ACHN (cell line): Measurements from ENCODE around the gene NEDD4L.
A peak's percentile ranks its signal among the peaks of the same experiment; 100 is the strongest.

Experiments used
- DNase-seq: peaks from one replicate; pipeline ENCODE4 v3.0.0-alpha.2; 2015
- in situ Hi-C: cut with HindIII; loops from 2 replicates; pipeline ENCODE4 v1.10.0; 2017; ENCODE audit warnings: low sequenced_read_pairs, low pct_ligation_motif_present, low pct_unique_long_range_greater_than_20kb

NEDD4L gene

DNA sequence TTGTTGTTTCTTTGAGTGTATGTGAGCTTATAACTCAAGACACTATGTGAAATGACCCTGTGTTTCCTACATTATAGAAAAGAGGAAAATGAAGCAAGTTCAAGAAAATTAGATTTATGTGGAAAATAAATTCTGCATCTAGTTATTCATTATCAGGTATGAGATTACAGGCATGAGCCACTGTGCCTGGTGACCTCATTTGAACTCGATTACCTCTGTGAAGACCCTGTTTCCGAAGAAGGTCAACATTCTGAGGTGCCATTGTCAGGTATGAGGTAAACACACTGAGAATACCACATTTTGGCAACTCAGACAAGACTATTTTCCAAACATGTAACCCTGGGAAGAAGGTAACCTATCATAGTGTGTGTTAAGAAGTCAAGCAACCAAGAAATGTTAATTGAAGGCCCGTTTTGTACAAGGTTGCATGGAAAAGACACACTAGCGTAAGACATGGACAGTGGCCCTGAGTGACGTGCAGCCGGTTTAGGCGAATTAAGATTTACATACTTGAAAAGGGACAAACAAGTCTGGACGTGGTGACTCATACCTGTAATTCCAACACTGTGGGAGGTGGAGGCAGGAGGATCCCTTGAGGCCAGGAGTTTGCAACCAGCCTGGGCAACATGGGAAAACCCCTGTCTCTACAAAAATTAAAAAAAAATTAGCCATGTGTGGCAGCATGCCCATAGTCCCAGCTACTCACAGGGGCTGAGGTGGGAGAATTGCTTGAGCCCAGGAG is 186.6 kb downstream of the NEDD4L start:
- in situ Hi-C loops, result no loop called here
- no peak for DNase-seq

DNA sequence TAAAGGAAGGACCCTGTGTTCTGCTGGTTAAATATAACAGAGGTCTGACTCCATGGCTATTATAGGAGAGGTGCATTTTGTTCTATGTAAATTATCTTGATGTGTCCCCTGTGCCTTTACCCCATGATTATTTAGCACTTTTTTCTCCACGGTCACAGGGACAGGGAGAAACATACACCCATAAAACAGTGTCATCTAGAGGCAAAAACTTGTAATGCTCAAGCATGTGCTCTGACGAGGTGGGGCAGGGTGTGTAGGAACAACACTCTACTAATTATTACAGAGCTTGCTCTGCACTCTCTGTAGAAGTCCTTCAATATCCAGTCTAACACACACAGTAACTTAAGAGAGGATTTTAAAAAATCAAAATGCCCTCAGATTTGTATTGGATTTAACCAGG is 187.9 kb downstream of the NEDD4L start:
- in situ Hi-C loops, result no loop called here
- DNase-seq, result peak; percentile 26

DNA sequence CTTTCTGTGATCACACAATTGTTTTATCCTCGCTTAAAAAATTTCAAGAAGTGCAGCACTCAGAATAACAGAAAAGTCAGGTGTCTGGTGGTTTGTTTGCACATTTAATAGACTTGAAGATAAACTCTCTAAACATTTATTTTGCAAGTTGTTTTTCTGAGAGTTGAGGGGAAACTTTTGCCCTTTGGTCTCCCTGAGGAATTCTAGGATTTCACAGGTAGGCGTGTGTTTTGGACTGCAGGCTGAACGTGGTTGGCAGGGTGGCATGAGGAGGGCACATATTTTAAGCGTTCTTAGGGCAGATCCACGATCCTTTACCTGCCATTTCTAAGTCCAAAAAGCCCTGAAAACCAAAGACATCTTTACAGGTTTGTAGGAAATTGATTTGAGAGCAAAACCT is 188.6 kb downstream of the NEDD4L start:
- in situ Hi-C loops, result no loop called here
- no peak for DNase-seq

DNA sequence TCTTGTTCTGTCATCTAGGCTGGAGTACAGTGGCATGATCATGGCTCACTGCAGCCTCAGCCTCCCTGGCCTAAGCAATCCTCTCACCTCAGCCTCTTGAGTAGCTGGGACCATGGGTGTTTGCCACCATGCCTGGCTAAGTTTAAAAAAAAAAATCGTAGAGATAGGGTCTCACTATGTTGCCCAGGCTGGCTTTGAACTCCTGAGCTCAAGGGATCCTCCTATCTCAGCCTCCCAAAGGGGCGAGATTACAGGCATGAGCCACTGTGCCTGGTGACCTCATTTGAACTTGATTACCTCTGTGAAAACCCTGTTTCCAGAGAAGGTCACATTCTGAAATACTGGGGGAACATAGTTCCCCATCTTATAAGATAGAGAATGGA is 190.3 kb downstream of the NEDD4L start:
- in situ Hi-C loops, result no loop called here
- DNase-seq, result no peak

DNA sequence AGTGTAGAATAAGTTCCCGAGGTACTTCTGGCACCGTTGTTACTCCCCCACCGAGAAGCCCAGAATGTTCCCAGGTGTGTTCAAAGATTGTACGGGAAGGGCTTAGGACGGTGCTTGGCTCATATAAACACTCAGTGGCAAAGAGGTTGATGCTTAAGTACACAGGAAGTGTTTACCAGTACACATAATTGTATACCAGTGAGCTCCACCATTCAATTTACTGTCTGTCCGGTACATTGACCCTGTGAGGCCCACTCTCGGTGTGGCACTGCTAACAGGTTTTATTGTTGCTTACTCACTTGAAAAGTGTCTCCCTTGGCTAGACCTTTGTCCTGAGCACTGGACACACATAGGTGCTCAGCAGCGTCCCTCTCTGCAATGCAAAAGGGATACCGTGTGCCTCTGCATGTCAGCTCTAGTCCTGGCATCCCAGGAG is 191.0 kb downstream of the NEDD4L start:
- in situ Hi-C loops, result no loop called here
- no peak for DNase-seq

DNA sequence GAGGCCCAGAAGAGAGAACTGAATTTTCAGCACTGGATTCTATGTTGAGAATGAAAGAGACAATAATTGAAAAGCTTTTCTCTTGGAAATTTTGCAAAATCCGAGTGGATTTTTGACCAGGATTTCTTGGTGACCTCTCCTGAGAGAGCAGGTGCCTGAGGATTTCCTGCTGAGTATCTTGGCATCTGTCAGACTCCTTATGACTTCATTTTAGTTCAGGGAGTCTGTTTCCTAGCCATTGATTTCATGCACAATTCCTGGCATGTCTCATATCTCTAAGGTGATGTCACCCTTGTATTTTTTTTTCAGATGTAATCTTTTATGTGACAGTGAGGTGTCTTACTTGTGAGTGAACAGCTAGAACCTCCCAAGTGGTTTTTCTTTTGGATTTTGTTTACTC is 195.9 kb downstream of the NEDD4L start:
- in situ Hi-C loops, result no loop called here
- DNase-seq, result peak; percentile 60

DNA sequence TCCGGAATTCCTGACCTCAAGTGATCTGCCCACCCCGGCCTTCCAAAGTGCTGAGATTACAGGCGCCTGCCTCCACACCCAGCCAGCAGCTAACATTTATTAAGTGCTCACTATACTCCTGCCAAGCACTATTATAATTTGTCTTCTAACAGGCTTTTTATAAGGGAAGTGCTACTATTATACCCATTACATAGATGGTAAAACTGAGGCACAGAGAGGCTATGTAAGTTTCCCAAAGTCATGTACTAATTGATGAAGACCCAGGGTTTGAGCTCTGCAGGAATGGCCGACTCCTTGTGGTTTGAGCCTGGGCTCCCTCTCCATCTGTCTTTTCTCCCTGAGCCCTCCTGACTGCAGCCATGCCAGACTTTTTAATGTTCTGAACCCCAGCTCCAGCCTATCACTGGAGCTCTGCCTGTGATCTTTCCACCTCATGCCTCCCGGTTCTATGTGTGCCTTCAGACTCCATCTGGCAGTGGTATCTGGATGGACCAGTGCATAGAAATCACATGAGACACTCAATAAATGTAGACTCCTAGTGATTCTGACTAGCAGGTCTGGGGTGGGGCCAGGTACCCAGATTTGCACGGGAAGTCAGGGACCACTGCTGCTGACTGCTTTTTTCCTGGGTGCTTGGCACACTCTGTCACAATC is 197.1 kb downstream of the NEDD4L start:
- in situ Hi-C loops, result no loop called here

DNA sequence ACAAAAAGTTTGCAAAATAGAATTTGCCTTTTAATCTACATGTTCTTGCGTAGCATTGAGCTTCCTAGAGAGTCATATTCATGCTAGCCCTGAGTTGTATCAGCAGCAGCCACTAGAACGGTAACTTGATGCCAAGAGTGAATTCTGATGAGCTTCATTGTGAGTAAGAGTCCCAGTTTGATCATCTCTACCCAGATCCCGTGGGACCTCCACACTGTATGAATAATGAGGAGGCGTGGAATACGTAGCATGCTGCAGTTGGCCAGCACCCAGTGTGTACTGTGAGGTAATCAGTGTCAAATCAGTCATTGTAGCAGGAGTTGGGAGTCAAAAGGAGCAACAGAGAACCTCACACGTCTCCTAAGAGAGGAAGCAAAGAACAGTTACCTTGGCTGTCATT is 197.9 kb downstream of the NEDD4L start:
- peak; percentile 49 for DNase-seq
- in situ Hi-C loops, result no loop called here

More for the DNA sequence above, 197.1 kb downstream of the NEDD4L start:
- DNase-seq, result no peak

DNA sequence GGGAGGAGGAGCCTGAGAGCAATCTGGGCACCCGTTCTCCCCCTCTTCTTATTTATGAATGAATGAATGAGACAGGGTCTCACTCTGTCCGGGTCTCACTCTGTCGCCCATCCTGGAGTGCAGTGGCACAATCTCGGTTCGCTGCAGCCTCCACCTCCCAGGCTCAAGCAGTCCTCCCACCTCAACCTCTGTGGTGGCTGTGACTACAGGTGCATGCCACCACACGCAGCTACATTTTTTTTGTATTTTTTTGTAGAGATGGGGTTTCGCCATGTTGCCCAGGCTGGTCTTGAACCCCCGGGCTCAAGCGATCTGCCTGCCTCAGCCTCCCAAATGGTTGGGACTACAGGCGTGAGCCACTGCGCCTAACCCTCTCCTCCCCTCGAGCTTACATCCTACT is 198.4 kb downstream of the NEDD4L start:
- in situ Hi-C loops, result no loop called here
- DNase-seq, result no peak

DNA sequence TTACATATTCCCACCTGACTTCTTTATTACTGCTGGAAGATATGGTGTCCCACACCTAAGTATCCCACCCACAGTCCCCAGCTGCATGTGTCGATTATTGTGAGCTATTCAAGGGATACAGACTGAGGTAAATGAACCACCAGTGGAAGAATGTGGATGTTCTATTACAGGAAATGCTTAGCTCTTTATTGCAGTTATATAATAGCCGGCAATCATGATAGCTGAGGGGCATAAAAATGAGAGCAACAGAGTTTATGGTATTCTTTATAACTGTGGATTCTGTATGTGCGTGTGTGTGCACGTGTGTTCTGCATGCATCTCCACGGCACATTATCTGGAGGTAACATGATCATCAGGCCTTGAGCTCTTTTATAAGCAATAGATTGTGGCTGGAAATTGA is 198.9 kb downstream of the NEDD4L start:
- no peak for DNase-seq
- in situ Hi-C loops, result no loop called here

DNA sequence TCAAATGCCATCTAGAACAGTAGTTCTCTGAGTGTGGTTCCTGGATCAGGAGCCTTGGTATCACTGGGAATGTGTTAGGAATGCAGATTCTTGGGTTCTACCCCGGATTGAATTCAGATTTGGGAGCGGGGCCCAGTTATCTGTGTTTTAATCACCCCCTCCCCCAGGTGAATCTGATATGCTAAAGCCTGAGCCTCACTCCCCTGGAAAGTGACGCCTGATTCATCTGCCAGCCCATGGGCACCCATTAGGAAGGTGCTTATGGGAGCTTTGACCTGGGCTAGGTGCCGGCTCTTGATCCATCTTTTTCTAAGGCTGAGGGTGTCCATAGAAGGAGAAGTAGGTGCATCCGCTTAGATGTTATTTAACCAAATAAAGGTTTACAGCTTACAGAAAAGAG is 199.4 kb downstream of the NEDD4L start:
- no peak for DNase-seq
- in situ Hi-C loops, result no loop called here

DNA sequence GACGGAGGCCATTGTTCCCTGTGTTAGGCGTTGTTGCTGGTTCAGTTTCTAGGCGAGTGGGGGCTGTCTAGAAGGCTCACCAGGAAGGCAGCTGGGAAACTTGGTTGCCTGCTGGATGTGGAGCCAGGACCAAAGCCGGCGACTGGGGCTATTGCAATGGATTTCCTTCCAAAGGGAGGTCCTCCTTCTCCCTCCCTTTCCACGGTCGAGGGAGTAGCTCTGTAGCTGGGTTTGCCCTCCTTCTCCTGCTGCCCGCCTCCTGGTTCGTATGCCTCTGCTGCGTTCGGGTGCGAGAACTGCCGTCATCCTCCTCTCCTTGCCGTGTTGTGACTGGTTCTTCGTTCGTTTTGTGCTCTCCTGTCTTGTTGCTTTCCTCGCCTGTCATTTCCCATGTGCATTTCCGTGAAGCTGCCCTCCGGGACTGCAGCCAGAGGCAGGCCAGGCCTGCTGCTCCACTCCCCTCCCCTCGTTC is 203.4 kb downstream of the NEDD4L start:
- in situ Hi-C loops, result no loop called here
- no peak for DNase-seq

DNA sequence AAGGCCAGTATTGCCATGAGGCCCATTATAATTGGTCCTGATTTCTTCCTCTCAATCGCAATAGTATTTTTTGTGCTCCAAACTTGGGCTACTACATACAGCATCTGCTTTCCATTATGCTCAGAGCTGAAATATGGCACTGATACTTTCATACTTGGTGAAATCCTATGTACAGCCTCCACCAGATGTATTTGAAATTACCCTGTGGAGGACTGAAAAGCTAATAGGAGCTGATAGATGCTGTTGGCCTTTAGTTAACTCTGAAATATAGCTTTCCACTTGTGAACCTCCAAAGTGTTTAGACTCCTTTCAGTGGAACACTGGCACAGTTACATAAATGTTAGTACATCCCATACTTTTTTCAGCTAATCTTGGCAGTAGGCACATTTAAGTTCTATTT is 205.7 kb downstream of the NEDD4L start:
- in situ Hi-C loops, result no loop called here
- no peak for DNase-seq

DNA sequence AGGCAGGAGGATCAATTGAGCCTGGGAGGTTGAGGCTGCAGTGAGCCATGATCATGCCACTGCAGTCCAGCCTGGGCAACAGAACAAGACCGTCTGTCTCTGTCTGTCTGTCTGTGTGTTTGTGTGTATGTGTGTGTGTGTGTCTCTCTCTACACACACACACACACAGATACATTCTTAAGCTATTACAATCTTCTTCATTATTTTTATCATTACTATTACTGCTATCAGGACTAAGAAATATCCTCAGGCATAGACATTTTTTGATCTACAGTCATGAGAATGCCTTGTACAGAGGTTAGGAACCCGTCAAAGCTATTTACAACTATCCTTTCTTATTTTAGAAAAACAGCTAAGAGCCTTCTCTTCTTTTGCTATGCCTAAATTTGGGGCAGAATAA is 207.4 kb downstream of the NEDD4L start:
- no peak for DNase-seq
- in situ Hi-C loops, result no loop called here

DNA sequence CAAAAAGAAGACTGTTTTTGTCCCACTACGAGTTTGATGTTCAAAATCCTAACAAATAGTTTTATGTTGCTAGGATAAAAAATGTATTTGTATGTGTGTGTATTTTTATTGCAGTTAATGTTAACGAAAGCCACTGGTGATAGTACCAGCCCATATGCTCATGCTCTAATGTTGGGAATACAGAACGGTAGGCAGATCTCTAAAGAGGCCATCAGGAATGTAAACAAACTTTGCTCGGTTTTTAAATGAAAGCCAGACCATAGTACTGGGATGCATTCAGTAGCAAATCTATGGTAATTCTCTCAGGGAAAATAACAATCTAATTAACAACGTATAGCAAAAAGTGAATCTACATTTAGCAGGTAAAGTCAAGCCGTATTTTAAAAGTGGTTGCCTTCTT is 208.1 kb downstream of the NEDD4L start:
- no peak for DNase-seq
- in situ Hi-C loops, result no loop called here

DNA sequence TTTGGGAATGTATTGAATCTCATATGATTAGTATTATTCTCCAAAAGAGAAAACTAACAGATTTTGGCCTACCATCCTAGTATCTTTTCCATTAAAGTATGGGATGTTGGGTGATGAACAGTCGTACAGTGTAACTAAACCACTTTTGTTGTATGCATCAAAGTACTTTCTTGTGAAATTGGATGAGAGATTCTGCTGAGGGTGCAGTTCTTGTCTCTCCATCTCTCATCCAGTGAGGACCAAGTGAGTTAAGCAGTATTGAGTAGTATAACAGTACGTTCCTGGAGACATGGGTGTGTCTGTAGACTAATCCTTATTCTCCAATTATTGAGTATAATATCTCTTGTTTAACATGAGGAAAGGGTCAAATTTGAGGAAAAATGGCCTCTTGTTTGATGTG is 209.3 kb downstream of the NEDD4L start:
- in situ Hi-C loops, result no loop called here
- no peak for DNase-seq

DNA sequence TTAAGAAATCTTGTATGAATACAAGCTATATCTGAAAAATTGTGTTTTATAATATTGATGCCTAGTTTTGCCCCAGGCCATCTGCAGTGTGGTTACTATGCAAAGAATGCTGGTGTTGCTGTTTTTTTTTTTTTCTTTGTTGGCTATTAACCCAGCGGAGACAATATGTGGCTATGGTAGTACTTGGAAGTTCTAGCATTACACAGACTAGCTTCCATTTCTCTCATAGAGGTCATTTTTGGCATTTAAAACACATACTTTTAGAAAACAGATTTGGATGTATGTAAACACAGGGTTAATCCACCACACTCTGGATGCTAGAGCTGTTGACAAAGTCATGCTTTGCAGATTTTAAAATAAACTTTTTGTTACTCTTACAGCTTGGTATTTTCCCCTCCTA is 209.8 kb downstream of the NEDD4L start:
- no peak for DNase-seq
- in situ Hi-C loops, result no loop called here

DNA sequence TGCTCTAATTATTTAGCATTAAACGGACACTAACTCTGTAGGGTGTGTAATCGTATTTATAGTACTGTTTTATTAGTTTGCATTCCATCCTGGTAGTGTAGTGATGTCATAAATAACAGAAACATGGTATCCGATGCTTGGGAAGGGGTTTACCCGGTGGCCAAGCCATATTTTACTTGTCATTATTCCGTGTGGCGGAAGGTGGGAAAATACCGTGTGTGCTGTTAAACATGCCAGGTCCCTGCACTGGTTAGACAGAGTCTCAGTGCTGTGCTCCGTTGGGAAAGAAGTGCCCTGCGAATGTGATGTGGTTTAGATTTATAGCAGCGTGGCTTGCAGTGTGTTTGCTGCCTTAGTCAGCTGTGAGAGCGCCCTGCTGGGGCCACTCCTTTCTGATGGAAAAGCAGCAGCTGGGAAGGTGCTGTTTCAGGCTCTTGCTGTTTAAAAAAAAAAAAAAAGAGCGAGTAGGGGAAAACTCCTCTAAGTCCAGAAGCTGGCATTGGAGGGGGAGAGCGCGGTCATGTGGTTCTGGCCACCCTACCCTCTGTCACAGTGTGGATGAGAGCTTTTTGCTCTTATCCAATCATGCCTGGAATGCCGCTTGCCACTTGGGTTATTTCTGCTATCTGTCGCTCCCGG is 211.0 kb downstream of the NEDD4L start:
- in situ Hi-C loops, result no loop called here
- no peak for DNase-seq

DNA sequence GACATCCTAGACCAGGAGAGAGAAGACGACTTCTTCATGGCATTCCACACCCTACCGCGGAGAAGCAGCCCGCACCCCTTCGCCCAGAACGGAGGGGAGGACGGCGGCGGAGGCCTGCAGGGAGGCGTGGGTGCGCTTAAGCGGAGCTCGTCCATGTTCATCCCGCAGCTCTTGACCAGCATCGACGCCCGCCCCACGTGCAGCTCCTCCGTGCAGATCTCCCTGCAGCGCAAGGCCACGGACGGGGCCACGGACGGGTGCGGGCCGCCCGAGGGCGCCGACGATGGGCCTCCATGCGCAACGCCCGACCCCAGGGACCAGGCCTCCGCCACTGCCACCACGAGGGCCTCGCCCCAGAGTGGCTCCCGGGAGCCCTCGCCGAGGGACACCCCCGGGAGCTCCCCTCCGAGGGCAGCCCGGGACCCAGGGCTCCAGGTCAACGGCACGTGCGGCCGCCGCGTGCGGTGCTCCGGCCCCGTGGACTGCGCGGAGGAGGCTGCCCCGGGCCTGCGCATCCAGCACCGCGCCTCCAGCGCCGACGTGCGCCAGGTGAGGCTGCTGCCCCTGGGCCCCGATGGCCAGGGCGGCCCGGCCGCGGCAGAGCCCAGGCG is 211.8 kb downstream of the NEDD4L start:
- no peak for DNase-seq
- in situ Hi-C loops, result no loop called here
